OCI-LY3 (cell line): ENCODE results near the gene GPR176.

Source experiments
- EZH2phosphoT487 ChIP-seq: fragments of 200-600 bp; shearing (Covaris generic); IDR thresholded peaks from 2 replicates; pipeline ENCODE4 v1.6.1; 2018; ENCODE audit warnings: antibody characterized with exemption, mixed run types, low read depth
- TF ChIP-seq, protein P1 (sequence below): fragments of 200-600, 300-600 bp; sonication (generic); IDR thresholded peaks from 2 replicates; pipeline ENCODE4 v1.5.1; 2014; ENCODE audit warnings: antibody characterized with exemption, low read length, low read depth

DNA sequence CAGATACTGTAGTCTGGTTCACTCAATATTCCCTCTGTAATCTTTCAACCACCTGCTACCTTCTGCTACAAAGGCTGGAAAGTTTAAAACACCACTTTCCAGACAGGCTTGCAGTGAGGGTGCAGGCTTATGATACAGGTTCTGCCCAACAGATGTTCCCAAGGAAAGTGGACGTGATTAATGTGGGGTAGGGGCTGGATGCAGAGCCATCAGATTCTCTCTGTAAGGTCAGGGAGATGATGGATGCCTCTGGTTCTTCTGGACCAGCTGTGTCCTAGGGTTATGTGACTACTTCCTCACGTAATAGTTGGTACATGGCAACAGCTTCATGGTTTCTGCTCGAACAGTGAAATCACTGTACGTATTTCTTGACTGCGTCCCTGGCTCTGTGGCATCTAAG is 11.1 kb downstream of the GPR176 start:
- TF ChIP-seq, protein P1, sequence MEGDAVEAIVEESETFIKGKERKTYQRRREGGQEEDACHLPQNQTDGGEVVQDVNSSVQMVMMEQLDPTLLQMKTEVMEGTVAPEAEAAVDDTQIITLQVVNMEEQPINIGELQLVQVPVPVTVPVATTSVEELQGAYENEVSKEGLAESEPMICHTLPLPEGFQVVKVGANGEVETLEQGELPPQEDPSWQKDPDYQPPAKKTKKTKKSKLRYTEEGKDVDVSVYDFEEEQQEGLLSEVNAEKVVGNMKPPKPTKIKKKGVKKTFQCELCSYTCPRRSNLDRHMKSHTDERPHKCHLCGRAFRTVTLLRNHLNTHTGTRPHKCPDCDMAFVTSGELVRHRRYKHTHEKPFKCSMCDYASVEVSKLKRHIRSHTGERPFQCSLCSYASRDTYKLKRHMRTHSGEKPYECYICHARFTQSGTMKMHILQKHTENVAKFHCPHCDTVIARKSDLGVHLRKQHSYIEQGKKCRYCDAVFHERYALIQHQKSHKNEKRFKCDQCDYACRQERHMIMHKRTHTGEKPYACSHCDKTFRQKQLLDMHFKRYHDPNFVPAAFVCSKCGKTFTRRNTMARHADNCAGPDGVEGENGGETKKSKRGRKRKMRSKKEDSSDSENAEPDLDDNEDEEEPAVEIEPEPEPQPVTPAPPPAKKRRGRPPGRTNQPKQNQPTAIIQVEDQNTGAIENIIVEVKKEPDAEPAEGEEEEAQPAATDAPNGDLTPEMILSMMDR = no peak
- TF ChIP-seq EZH2phosphoT487 = no peak
